Nephron progenitor cell (in vitro differentiated cells): ENCODE data around the gene ARID1B.

Experiments
- DNase-seq: peaks from one replicate; pipeline ENCODE4 v3.0.0; 2021
- H3K27ac Mint-ChIP-seq: 2 replicates; pipeline ENCODE4 v1.8.0; 2021; ENCODE audit warnings: mild to moderate bottlenecking, moderate library complexity, mixed read lengths
- H3K27me3 Mint-ChIP-seq: 2 replicates; pipeline ENCODE4 v1.8.0; 2021; ENCODE audit warnings: mild to moderate bottlenecking, low read depth, mixed read lengths; ENCODE audit not compliant: poor library complexity
- H3K36me3 Mint-ChIP-seq: 2 replicates; pipeline ENCODE4 v1.8.0; 2021; ENCODE audit warnings: low read depth, mixed read lengths
- H3K4me1 Mint-ChIP-seq: 2 replicates; pipeline ENCODE4 v1.8.0; 2021; ENCODE audit warnings: mixed read lengths
- H3K4me3 Mint-ChIP-seq: 2 replicates; pipeline ENCODE4 v1.8.0; 2021; ENCODE audit warnings: mild to moderate bottlenecking, moderate library complexity, mixed read lengths
- H3K9me3 Mint-ChIP-seq: 2 replicates; pipeline ENCODE4 v1.8.0; 2021; ENCODE audit warnings: mild to moderate bottlenecking, moderate library complexity, mixed read lengths
- TF ChIP-seq, protein P1 (sequence below): fragments of 200-600 bp; sonication (generic); IDR thresholded peaks from 2 replicates; pipeline ENCODE4 v1.5.0; 2021; ENCODE audit warnings: antibody characterized with exemption

ARID1B gene

DNA sequence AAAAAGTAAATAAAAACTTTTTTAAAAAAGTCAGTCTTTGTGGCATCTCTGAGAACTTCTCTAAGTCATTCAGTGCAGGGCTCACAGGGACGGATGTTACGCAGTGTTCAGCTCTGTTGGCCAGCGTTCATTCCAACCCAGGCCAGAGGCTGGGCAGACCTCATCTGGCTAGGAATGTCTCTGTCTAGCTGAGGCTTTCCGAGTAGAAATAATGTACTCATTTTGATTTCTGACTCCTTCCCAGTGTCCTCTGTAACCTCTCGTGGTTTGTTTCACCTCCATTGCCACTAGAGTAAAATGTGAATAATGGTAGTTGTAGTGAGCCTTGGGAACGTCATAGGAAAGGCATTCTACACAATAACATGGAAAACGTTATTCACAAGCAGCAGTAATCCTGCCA, 411.0 kb downstream of the ARID1B start:
- DNase-seq: no peak

DNA sequence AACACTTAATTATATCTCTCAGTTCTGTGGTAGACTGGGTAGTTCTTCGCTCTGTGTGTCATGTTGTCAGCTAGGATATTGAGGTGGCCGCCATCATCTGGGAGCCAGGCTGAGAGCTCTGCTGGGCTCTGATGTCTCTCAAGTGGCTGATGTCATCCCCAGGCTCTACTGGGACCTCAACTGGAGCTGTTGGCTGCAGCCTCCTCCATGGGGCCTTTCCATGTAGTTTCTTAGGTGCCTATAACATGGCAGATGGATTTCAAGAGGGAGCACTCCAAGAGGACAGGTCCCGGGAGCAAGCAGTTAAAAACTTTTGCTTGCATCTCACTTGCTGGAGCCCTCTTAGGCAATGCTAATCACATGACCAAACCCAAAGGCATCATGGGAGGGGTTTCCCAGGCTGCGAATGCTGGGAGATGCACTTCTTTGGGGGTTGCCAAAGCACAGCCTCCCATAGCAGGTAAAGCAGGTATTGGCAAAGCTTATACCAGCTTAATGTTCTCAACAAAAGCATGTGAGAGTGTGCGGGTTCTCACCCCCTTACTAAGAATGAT, 416.3 kb downstream of the ARID1B start:
- TF ChIP-seq, protein P1, sequence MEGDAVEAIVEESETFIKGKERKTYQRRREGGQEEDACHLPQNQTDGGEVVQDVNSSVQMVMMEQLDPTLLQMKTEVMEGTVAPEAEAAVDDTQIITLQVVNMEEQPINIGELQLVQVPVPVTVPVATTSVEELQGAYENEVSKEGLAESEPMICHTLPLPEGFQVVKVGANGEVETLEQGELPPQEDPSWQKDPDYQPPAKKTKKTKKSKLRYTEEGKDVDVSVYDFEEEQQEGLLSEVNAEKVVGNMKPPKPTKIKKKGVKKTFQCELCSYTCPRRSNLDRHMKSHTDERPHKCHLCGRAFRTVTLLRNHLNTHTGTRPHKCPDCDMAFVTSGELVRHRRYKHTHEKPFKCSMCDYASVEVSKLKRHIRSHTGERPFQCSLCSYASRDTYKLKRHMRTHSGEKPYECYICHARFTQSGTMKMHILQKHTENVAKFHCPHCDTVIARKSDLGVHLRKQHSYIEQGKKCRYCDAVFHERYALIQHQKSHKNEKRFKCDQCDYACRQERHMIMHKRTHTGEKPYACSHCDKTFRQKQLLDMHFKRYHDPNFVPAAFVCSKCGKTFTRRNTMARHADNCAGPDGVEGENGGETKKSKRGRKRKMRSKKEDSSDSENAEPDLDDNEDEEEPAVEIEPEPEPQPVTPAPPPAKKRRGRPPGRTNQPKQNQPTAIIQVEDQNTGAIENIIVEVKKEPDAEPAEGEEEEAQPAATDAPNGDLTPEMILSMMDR: no peak
- peaks cover 59% of the 10 kb centered on the region for H3K36me3 Mint-ChIP-seq
- no peaks in the 10 kb centered on the region for H3K4me1 Mint-ChIP-seq
- H3K4me3 Mint-ChIP-seq: no peak overlapping the region
- peaks cover 3% of the 10 kb centered on the region for H3K27me3 Mint-ChIP-seq
- H3K27ac Mint-ChIP-seq: peak overlapping the region; percentile 24
- DNase-seq: no peak
- no peaks in the 10 kb centered on the region for H3K9me3 Mint-ChIP-seq

More for the DNA sequence above, 411.0 kb downstream of the ARID1B start:
- peaks cover 64% of the 10 kb centered on the region for H3K36me3 Mint-ChIP-seq
- H3K27me3 Mint-ChIP-seq: no peaks in the 10 kb centered on the region
- peaks cover 43% of the 10 kb centered on the region for H3K4me1 Mint-ChIP-seq
- H3K27ac Mint-ChIP-seq: no peak overlapping the region
- no peaks in the 10 kb centered on the region for H3K9me3 Mint-ChIP-seq
- TF ChIP-seq, protein P1: no peak
- no peak overlapping the region for H3K4me3 Mint-ChIP-seq

DNA sequence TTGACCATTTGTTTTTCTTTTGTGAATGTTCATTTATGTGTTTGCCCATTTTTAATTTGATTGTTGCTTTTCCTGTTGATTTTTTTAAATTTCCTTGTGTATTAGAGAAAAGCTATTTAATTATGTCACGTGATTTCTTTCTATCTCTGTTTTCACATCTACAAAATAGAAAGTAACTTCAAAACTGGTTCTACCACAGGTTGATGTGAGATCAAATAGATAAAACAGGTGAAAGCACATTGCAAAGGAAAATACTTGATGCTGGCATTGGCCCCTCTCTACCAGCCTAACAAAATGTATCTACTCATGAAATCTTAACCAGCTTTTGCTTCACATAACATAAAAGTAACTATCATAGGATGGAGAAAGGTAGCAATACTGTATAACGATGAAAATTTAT, 416.9 kb downstream of the ARID1B start:
- no peak overlapping the region for H3K4me3 Mint-ChIP-seq
- H3K9me3 Mint-ChIP-seq: no peaks in the 10 kb centered on the region
- no peak for DNase-seq
- H3K27ac Mint-ChIP-seq: no peak overlapping the region
- H3K27me3 Mint-ChIP-seq: peaks cover 3% of the 10 kb centered on the region
- TF ChIP-seq, protein P1: no peak
- H3K4me1 Mint-ChIP-seq: no peaks in the 10 kb centered on the region
- H3K36me3 Mint-ChIP-seq: peaks cover 61% of the 10 kb centered on the region

- no peak overlapping the region for H3K4me3 Mint-ChIP-seq
- no peak for DNase-seq
- no peaks in the 10 kb centered on the region for H3K9me3 Mint-ChIP-seq
- TF ChIP-seq, protein P1: no peak
- no peak overlapping the region for H3K27ac Mint-ChIP-seq
- peaks cover 60% of the 10 kb centered on the region for H3K36me3 Mint-ChIP-seq
- H3K27me3 Mint-ChIP-seq: peaks cover 3% of the 10 kb centered on the region
- no peaks in the 10 kb centered on the region for H3K4me1 Mint-ChIP-seq
These were observed 417.5 kb downstream of the ARID1B start for GRCh38 chr6:157194643-157195042.

DNA sequence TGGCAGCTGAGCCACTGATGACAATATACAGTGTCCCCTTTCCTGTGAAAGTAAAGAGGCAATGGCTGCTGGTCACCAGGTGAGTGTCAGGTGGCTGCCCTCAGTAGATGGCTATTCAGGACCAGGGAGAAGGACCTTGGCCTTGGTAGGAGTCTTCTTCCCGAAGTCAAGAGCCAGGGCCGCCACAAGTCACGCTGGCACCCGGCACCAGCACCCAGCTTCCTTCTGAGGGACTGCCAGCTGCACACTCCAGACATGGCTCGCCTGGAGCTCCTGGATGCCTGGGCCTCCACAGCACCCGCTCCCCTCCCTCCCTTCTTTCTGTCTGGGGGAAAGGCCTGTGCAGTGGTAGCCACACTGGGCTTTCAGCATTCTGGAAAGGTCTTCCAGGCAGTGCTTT, 419.2 kb downstream of the ARID1B start:
- DNase-seq: no peak
- TF ChIP-seq, protein P1: no peak
- Mint-ChIP-seq H3K4me3 (no peak overlapping the region), H3K36me3 (peaks cover 54% of the 10 kb centered on the region), H3K27ac (no peak overlapping the region), H3K27me3 (peaks cover 3% of the 10 kb centered on the region), H3K9me3 (no peaks in the 10 kb centered on the region), H3K4me1 (no peaks in the 10 kb centered on the region)
